CMK (cell line): ENCODE data around the gene ORAI2.
"Not testable (repeated sequence)": the region's sequence is repeated elsewhere in the genome, so short reads cannot be mapped to it uniquely, and the experiment has no call there.

ENCODE experiments used
- DNase-seq: peaks from one replicate; pipeline ENCODE4 v3.0.0-alpha.2; 2010; ENCODE audit warnings: low read depth

ORAI2 gene

DNA sequence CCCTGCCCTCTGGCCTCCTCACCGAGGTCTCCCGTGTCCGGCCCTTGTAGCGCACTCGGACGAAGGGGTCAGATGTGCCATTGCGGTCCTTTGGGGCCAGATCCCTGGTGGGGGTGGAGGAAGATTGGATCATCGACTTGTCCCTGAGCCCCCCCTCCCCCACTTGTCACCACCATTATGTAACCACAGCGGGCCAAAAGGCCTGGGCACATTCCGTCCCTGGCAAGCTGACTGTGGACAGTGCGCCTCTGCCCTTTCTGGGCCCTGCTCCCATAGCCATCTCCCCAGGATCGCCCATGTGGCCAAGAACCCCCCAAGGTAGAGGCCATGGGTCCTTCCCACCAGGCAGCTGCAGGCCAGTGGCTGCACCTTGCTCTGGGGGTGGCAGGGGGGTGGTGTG is 69.8 kb downstream of the ORAI2 start:
- DNase-seq, result not testable (repeated sequence)

DNA sequence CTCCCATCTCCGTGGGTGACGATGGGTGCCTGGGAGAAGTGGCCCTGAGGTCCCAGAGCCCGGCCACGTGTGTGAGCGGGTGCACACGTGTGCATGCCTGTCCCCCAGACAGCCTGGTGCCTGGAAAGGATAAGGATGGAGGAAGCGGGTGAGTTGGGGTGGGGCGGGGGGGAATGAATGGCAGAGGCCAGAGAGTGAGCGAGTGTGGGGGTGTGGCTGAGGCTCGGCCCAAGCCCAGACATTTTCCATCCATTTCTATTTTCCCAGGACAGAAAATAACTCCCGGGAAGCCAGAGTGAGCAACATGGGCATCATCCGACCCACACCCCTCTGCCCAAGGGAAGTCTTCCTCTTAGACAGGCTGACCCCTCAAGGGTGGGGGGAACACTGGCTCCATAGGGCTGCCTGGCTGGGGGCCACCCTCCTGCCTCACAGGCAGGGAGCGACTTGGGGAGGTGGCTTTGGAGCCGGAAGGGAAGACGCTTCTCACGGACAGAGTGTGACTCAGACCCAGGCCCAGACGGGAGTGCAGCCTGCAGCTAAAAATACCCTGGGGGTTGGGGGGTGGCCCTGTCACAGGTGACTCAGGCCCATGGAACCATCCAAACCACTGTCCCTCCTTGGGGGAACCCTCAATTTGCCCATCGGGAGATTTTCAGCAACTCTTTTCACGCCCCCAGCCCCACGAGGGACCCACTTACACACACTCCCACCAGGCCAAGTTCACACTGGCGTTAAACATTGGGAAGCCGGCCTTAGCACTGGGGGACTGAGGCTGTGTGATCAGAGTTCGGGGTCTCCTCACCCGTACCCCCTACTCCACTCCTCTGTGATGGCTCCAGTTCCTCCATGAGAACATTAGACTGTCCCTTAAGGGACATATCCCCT is 72.2 kb downstream of the ORAI2 start:
- DNase-seq, result not testable (repeated sequence)
